Measurements from ENCODE around the gene EIF3J. TPM values are rescaled to one million over a fixed set of nuclear protein-coding genes. Genes with fewer than 3 reads are reported as not detected.

The EIF3J gene
- total RNA-seq, 1 experiment from 2014 or later = 38.2 TPM

- no peaks in the 10 kb centered on the region for H3K9me2 ChIP-seq (replicated peaks; ENCODE audit: low read length)
- peaks cover 35% of the 10 kb centered on the region for H3K36me3 ChIP-seq (ENCODE audit: low read depth, low read length)
- H3K4me3 ChIP-seq (ENCODE audit: low read length) = no peak overlapping the region
- peaks cover 8% of the 10 kb centered on the region for H3K4me1 ChIP-seq (ENCODE audit: insufficient read depth, low read length)
- H3K79me2 ChIP-seq (ENCODE audit: low read length) = no peaks in the 10 kb centered on the region
- H2AFZ ChIP-seq (ENCODE audit: low read length) = no peak overlapping the region
- ATAC-seq = no peak
- CTCF ChIA-PET = no interaction called here
- H3K27ac ChIP-seq (ENCODE audit: low read length) = no peak overlapping the region
- TF ChIP-seq EZH2phosphoT487 (IDR thresholded peaks at IDR 0.05; ENCODE audit: borderline replicate concordance, low read length) = no peak
- no peak for TF ChIP-seq EZH2 (IDR thresholded peaks at IDR 0.05; ENCODE audit: low read length, unreplicated experiment)
- no peak for TF ChIP-seq CTCF (conservative IDR thresholded peaks at IDR 0.05; ENCODE audit: low read depth, low read length)
- BruUV-seq (replicated peaks) = no TSS peak
- no peaks in the 10 kb centered on the region for H4K20me1 ChIP-seq (ENCODE audit: low read length)
- H3F3A ChIP-seq (ENCODE audit: low read length, unreplicated experiment) = no peaks in the 10 kb centered on the region
- H3K27me3 ChIP-seq (ENCODE audit: low read length) = no peaks in the 10 kb centered on the region
- DNase-seq = no peak
- H3K9ac ChIP-seq (ENCODE audit: low read length) = no peak overlapping the region
- H3K4me2 ChIP-seq (ENCODE audit: low read length) = no peak overlapping the region
- H3K9me3 ChIP-seq (ENCODE audit: low read length) = no peaks in the 10 kb centered on the region
- intact Hi-C loops (cut with micrococcal nuclease) = loop anchor here (10.0 kb wide), 1 partner anchor 329 kb away; no protein-coding TSS in a partner anchor
- POLR2A ChIA-PET (ENCODE audit: unreplicated experiment) = no interaction called here
These were observed 58.9 kb downstream of the EIF3J start for GRCh38 chr15:44595656-44596510.

GRCh38 chr15:44596511-44597010, 59.6 kb downstream of the EIF3J start:
- H2AFZ ChIP-seq (ENCODE audit: low read length) = no peak overlapping the region
- BruUV-seq (replicated peaks) = no TSS peak
- intact Hi-C loops (cut with micrococcal nuclease) = loop anchor here (10.0 kb wide), 1 partner anchor 328 kb away; no protein-coding TSS in a partner anchor
- H3K4me2 ChIP-seq (ENCODE audit: low read length) = no peak overlapping the region
- no peaks in the 10 kb centered on the region for H3K9me3 ChIP-seq (ENCODE audit: low read length)
- H3K79me2 ChIP-seq (ENCODE audit: low read length) = no peaks in the 10 kb centered on the region
- peaks cover 35% of the 10 kb centered on the region for H3K36me3 ChIP-seq (ENCODE audit: low read depth, low read length)
- DNase-seq (no peak), ATAC-seq (no peak)
- H4K20me1 ChIP-seq (ENCODE audit: low read length) = no peaks in the 10 kb centered on the region
- TF ChIP-seq EZH2 (IDR thresholded peaks at IDR 0.05; ENCODE audit: low read length, unreplicated experiment) (no peak), EZH2phosphoT487 (IDR thresholded peaks at IDR 0.05; ENCODE audit: borderline replicate concordance, low read length) (no peak), CTCF (conservative IDR thresholded peaks at IDR 0.05; ENCODE audit: low read depth, low read length) (no peak)
- H3K4me1 ChIP-seq (ENCODE audit: insufficient read depth, low read length) = peaks cover 1% of the 10 kb centered on the region
- H3K27ac ChIP-seq (ENCODE audit: low read length) = no peak overlapping the region
- no peak overlapping the region for H3K9ac ChIP-seq (ENCODE audit: low read length)
- H3K9me2 ChIP-seq (replicated peaks; ENCODE audit: low read length) = no peaks in the 10 kb centered on the region
- POLR2A ChIA-PET (ENCODE audit: unreplicated experiment) = no interaction called here
- H3F3A ChIP-seq (ENCODE audit: low read length, unreplicated experiment) = no peaks in the 10 kb centered on the region
- no peaks in the 10 kb centered on the region for H3K27me3 ChIP-seq (ENCODE audit: low read length)
- CTCF ChIA-PET = no interaction called here
- H3K4me3 ChIP-seq (ENCODE audit: low read length) = no peak overlapping the region

GRCh38 chr15:44598066-44598465, 61.1 kb downstream of the EIF3J start:
- no peaks in the 10 kb centered on the region for H3F3A ChIP-seq (ENCODE audit: low read length, unreplicated experiment)
- POLR2A ChIA-PET (ENCODE audit: unreplicated experiment) = no interaction called here
- no peak overlapping the region for H3K9ac ChIP-seq (ENCODE audit: low read length)
- no peak overlapping the region for H3K27ac ChIP-seq (ENCODE audit: low read length)
- no peak overlapping the region for H3K4me3 ChIP-seq (ENCODE audit: low read length)
- BruUV-seq (replicated peaks) = no TSS peak
- no peaks in the 10 kb centered on the region for H4K20me1 ChIP-seq (ENCODE audit: low read length)
- no peak overlapping the region for H3K4me2 ChIP-seq (ENCODE audit: low read length)
- H3K9me3 ChIP-seq (ENCODE audit: low read length) = no peaks in the 10 kb centered on the region
- H3K4me1 ChIP-seq (ENCODE audit: insufficient read depth, low read length) = no peaks in the 10 kb centered on the region
- H3K36me3 ChIP-seq (ENCODE audit: low read depth, low read length) = peaks cover 33% of the 10 kb centered on the region
- H3K27me3 ChIP-seq (ENCODE audit: low read length) = no peaks in the 10 kb centered on the region
- intact Hi-C loops (cut with micrococcal nuclease) = loop anchor here (10.0 kb wide), 1 partner anchor 327 kb away; no protein-coding TSS in a partner anchor
- DNase-seq = no peak
- TF ChIP-seq CTCF (conservative IDR thresholded peaks at IDR 0.05; ENCODE audit: low read depth, low read length) (no peak), EZH2 (IDR thresholded peaks at IDR 0.05; ENCODE audit: low read length, unreplicated experiment) (no peak), EZH2phosphoT487 (IDR thresholded peaks at IDR 0.05; ENCODE audit: borderline replicate concordance, low read length) (no peak)
- no peak for ATAC-seq
- no peaks in the 10 kb centered on the region for H3K79me2 ChIP-seq (ENCODE audit: low read length)
- CTCF ChIA-PET = no interaction called here
- no peaks in the 10 kb centered on the region for H3K9me2 ChIP-seq (replicated peaks; ENCODE audit: low read length)
- no peak overlapping the region for H2AFZ ChIP-seq (ENCODE audit: low read length)

Measured in PC-3 (cell line).